ENCODE results near the gene L3MBTL3.

L3MBTL3 gene

GRCh38 chr6:130178692-130179091 lies 160.3 kb downstream of the L3MBTL3 start:
- TF ChIP-seq BACH2 (CRISPR knock-in tag; IDR thresholded peaks at IDR 0.05; ENCODE audit: borderline replicate concordance), result no peak
- TF ChIP-seq POU6F1 (CRISPR knock-in tag; IDR thresholded peaks at IDR 0.05; ENCODE audit: borderline replicate concordance, low read depth), result no peak
- no peak for TF ChIP-seq CREB5 (CRISPR knock-in tag; IDR thresholded peaks at IDR 0.05; ENCODE audit: low read depth)
- TF ChIP-seq ZNF8 (CRISPR knock-in tag; IDR thresholded peaks at IDR 0.05), result no peak
- TF ChIP-seq CSDC2 (CRISPR knock-in tag; IDR thresholded peaks at IDR 0.05), result no peak
- no peak for TF ChIP-seq ZNF70 (CRISPR knock-in tag; IDR thresholded peaks at IDR 0.05)
- TF ChIP-seq RARB (CRISPR knock-in tag; IDR thresholded peaks at IDR 0.05), result no peak
- no peak for TF ChIP-seq PPARA (CRISPR knock-in tag; IDR thresholded peaks at IDR 0.05; ENCODE audit: borderline replicate concordance)
- TF ChIP-seq TOX (CRISPR knock-in tag; IDR thresholded peaks at IDR 0.05; ENCODE audit: borderline replicate concordance), result no peak
- no peak for TF ChIP-seq PATZ1 (CRISPR knock-in tag; IDR thresholded peaks at IDR 0.05; ENCODE audit: borderline replicate concordance)
- TF ChIP-seq CSRNP3 (CRISPR knock-in tag; IDR thresholded peaks at IDR 0.05), result no peak
- peak; percentile 99 for ATAC-seq

GRCh38 chr6:130182466-130182865 lies 164.1 kb downstream of the L3MBTL3 start:
- TF ChIP-seq PPARA (CRISPR knock-in tag; IDR thresholded peaks at IDR 0.05; ENCODE audit: borderline replicate concordance) (no peak), ZNF8 (CRISPR knock-in tag; IDR thresholded peaks at IDR 0.05) (no peak), GLIS3 (CRISPR knock-in tag; IDR thresholded peaks at IDR 0.05) (no peak), BACH2 (CRISPR knock-in tag; IDR thresholded peaks at IDR 0.05; ENCODE audit: borderline replicate concordance) (no peak), ZNF565 (CRISPR knock-in tag; conservative IDR thresholded peaks at IDR 0.05; ENCODE audit: low read depth) (no peak), POU6F1 (CRISPR knock-in tag; IDR thresholded peaks at IDR 0.05; ENCODE audit: borderline replicate concordance, low read depth) (no peak), ZC3H10 (CRISPR knock-in tag; IDR thresholded peaks at IDR 0.05) (no peak), PATZ1 (CRISPR knock-in tag; IDR thresholded peaks at IDR 0.05; ENCODE audit: borderline replicate concordance) (no peak), SNAI2 (CRISPR knock-in tag; IDR thresholded peaks at IDR 0.05) (no peak), ESRRG (CRISPR knock-in tag; IDR thresholded peaks at IDR 0.05) (no peak), ZFP3 (CRISPR knock-in tag; IDR thresholded peaks at IDR 0.05) (no peak), ZFP30 (CRISPR knock-in tag; IDR thresholded peaks at IDR 0.05) (no peak), CSDC2 (CRISPR knock-in tag; IDR thresholded peaks at IDR 0.05) (no peak), ARNTL (CRISPR knock-in tag; IDR thresholded peaks at IDR 0.05; ENCODE audit: borderline replicate concordance, low read depth) (no peak), TSHZ2 (CRISPR knock-in tag; IDR thresholded peaks at IDR 0.05) (no peak)
- no peak for ATAC-seq
